Natural killer cell (primary cell): Measurements from ENCODE around the gene AP1B1. TPM values are rescaled to one million over a fixed set of nuclear protein-coding genes. Genes with fewer than 3 reads are reported as not detected.

ENCODE experiments used
- ATAC-seq, 3 donors: fragments of 150-1000 bp in 2 of 3; fragments of 200-7000 bp in 1 of 3; cut with Tn5 transposase; 1 replicate in 1 of 3; 2 replicates in 2 of 3; pipeline ENCODE4 v1.10.0; 2021; ENCODE audit warnings: mild to moderate bottlenecking in 2 of 3, moderate library complexity in 2 of 3
- DNase-seq, 2 donors: peaks; one replicate each; pipeline versions ENCODE4 v3.0.0 to v3.0.0-alpha.2; 2013 to 2021; ENCODE audit warnings: mixed read lengths in 1 of 2
- H3K27ac ChIP-seq: one replicate; pipeline ENCODE4 v1.5.1; 2013; ENCODE audit warnings: mild to moderate bottlenecking, low read length
- H3K27me3 ChIP-seq: one replicate; pipeline ENCODE4 v1.6.1; 2013; ENCODE audit warnings: low read length; ENCODE audit not compliant: control insufficient read depth, insufficient read depth
- H3K36me3 ChIP-seq: one replicate; pipeline ENCODE4 v1.6.1; 2013; ENCODE audit warnings: low read length; ENCODE audit not compliant: control insufficient read depth, insufficient read depth
- H3K4me1 ChIP-seq: one replicate; pipeline ENCODE4 v1.6.1; 2013; ENCODE audit warnings: low read length; ENCODE audit not compliant: control insufficient read depth, insufficient read depth
- H3K4me3 ChIP-seq: one replicate; pipeline ENCODE4 v1.5.1; 2013; ENCODE audit warnings: low read length
- H3K9me3 ChIP-seq: one replicate; pipeline ENCODE4 v1.6.1; 2013; ENCODE audit warnings: low read length; ENCODE audit not compliant: control insufficient read depth, insufficient read depth
- H3K27ac Mint-ChIP-seq, 2 donors: one replicate each; pipeline ENCODE4 v1.8.0; 2022; ENCODE audit warnings: mild to moderate bottlenecking in 2 of 2, mixed read lengths in 2 of 2, moderate library complexity in 1 of 2
- H3K27me3 Mint-ChIP-seq, 2 donors: one replicate each; pipeline ENCODE4 v1.8.0; 2022; ENCODE audit warnings: low read depth in 2 of 2, mixed read lengths in 2 of 2
- H3K36me3 Mint-ChIP-seq: one replicate; pipeline ENCODE4 v1.8.0; 2022; ENCODE audit warnings: mixed read lengths
- H3K4me1 Mint-ChIP-seq, 2 donors: one replicate each; pipeline ENCODE4 v1.8.0; 2022; ENCODE audit warnings: mixed read lengths in 2 of 2
- H3K4me3 Mint-ChIP-seq: one replicate; pipeline ENCODE4 v1.8.0; 2022; ENCODE audit warnings: mild to moderate bottlenecking, moderate library complexity, mixed read lengths
- H3K9me3 Mint-ChIP-seq, 2 donors: one replicate each; pipeline ENCODE4 v1.8.0; 2022; ENCODE audit warnings: mixed read lengths in 2 of 2
- CTCF ChIP-seq: fragments of 200-600 bp; IDR thresholded peaks from one replicate; pipeline ENCODE4 v1.8.0; 2022; ENCODE audit warnings: antibody characterized with exemption
- WGBS: methylation state at CpG from one replicate; pipeline ENCODE4 v1.1.7; 2013; ENCODE audit warnings: missing lambda C conversion rate; ENCODE audit not compliant: insufficient coverage; 5-methylcytosine and 5-hydroxymethylcytosine counted together
- intact Hi-C: fragments of 100-400 bp; cut with micrococcal nuclease; formaldehyde crosslinking; loops from one replicate; pipeline ENCODE4 v1.14.2; 2022
- total RNA-seq, 4 donors: library from RNA; stranded (reverse); fragments of 120-200 nt in 1 of 4; gene quantifications; one replicate each; pipeline versions ENCODE4 v1.2.3 to v1.2.4, GENCODE V29; 2013 to 2022

The AP1B1 gene
- total RNA-seq, 3 donors from 2014 or later (not counting 1 experiment from before 2014, with no cell fraction given) = 54.0 to 56.1 (median 54.3) TPM

GRCh38 chr22:29336751-29337490, 51.4 kb downstream of the AP1B1 start:
- 96% methylated on average over 14 of the region's 14 CpGs for WGBS
- Histone ChIP-seq H3K27ac (no peak overlapping the region), H3K4me3 (no peak overlapping the region), H3K36me3 (peaks cover 82% of the 10 kb centered on the region), H3K9me3 (no peaks in the 10 kb centered on the region), H3K27me3 (no peaks in the 10 kb centered on the region), H3K4me1 (no peaks in the 10 kb centered on the region)
- Mint-ChIP-seq H3K27me3 (no peaks in the 10 kb centered on the region), H3K27ac (no peak overlapping the region), H3K4me3 (no peak overlapping the region), H3K9me3 (no peaks in the 10 kb centered on the region), H3K4me1 (peaks cover 0 to 8% of the 10 kb centered on the region in 2 donors), H3K36me3 (no peaks in the 10 kb centered on the region)
- intact Hi-C loops = no loop called here
- no peak for ATAC-seq
- no peak for DNase-seq
- no peak for TF ChIP-seq CTCF

GRCh38 chr22:29335656-29336055, 52.7 kb downstream of the AP1B1 start:
- Mint-ChIP-seq H3K36me3 (no peaks in the 10 kb centered on the region), H3K9me3 (no peaks in the 10 kb centered on the region), H3K27ac (no peak overlapping the region), H3K4me3 (no peak overlapping the region), H3K27me3 (no peaks in the 10 kb centered on the region), H3K4me1 (peaks cover 0 to 8% of the 10 kb centered on the region in 2 donors)
- no peaks in the 10 kb centered on the region for H3K27me3 ChIP-seq
- no peak overlapping the region for H3K4me3 ChIP-seq
- peaks cover 79% of the 10 kb centered on the region for H3K36me3 ChIP-seq
- 96% methylated on average over 11 of the region's 11 CpGs for WGBS
- TF ChIP-seq CTCF = no peak
- DNase-seq (no peak), ATAC-seq (no peak)
- intact Hi-C loops = no loop called here
- H3K27ac ChIP-seq = no peak overlapping the region
- H3K9me3 ChIP-seq = no peaks in the 10 kb centered on the region
- no peaks in the 10 kb centered on the region for H3K4me1 ChIP-seq

GRCh38 chr22:29334696-29335344, 53.5 kb downstream of the AP1B1 start:
- ATAC-seq (no peak), DNase-seq (no peak)
- intact Hi-C loops = no loop called here
- 92% methylated on average over 12 of the region's 12 CpGs for WGBS
- H3K27ac ChIP-seq = no peak overlapping the region
- Mint-ChIP-seq H3K4me3 (no peak overlapping the region), H3K36me3 (no peaks in the 10 kb centered on the region), H3K9me3 (no peaks in the 10 kb centered on the region), H3K27me3 (no peaks in the 10 kb centered on the region), H3K4me1 (peaks cover 0 to 8% of the 10 kb centered on the region in 2 donors), H3K27ac (no peak overlapping the region)
- H3K27me3 ChIP-seq = no peaks in the 10 kb centered on the region
- TF ChIP-seq CTCF = no peak
- peaks cover 79% of the 10 kb centered on the region for H3K36me3 ChIP-seq
- no peaks in the 10 kb centered on the region for H3K4me1 ChIP-seq
- H3K4me3 ChIP-seq = no peak overlapping the region
- no peaks in the 10 kb centered on the region for H3K9me3 ChIP-seq
